Effector memory CD4-positive, alpha-beta T cell (primary cell): Measurements from ENCODE around the gene MED15.
A peak's percentile ranks its signal among the peaks of the same experiment; 100 is the strongest.
"Not testable (repeated sequence)": the region's sequence is repeated elsewhere in the genome, so short reads cannot be mapped to it uniquely, and the experiment has no call there.

ENCODE experiments used
- DNase-seq, 3 donors: peaks; one replicate each; pipeline ENCODE4 v3.0.0-alpha.2; 2020
- H3K27ac ChIP-seq: 2 replicates; pipeline ENCODE4 v1.7.0; 2013; ENCODE audit warnings: mild to moderate bottlenecking, low read length, moderate library complexity; ENCODE audit not compliant: insufficient read depth, poor library complexity, severe bottlenecking
- H3K27me3 ChIP-seq: replicated peaks from 2 replicates; pipeline ENCODE4 v1.7.0; 2013; ENCODE audit warnings: mild to moderate bottlenecking, low read length; ENCODE audit not compliant: insufficient read depth, control insufficient read depth, poor library complexity, severe bottlenecking
- H3K36me3 ChIP-seq: 2 replicates; pipeline ENCODE4 v1.7.0; 2013; ENCODE audit warnings: mild to moderate bottlenecking, low read length, moderate library complexity; ENCODE audit not compliant: control insufficient read depth, insufficient read depth
- H3K4me1 ChIP-seq: 2 replicates; pipeline ENCODE4 v1.7.0; 2013; ENCODE audit warnings: low read length, mild to moderate bottlenecking; ENCODE audit not compliant: control insufficient read depth, insufficient read depth, poor library complexity, severe bottlenecking
- H3K4me3 ChIP-seq: 2 replicates; pipeline ENCODE4 v1.7.0; 2013; ENCODE audit warnings: low read length, low read depth, mild to moderate bottlenecking; ENCODE audit not compliant: insufficient read depth, poor library complexity, severe bottlenecking
- H3K9me3 ChIP-seq: 2 replicates; pipeline ENCODE4 v1.7.0; 2013; ENCODE audit warnings: mild to moderate bottlenecking, low read length, moderate library complexity; ENCODE audit not compliant: control insufficient read depth

The MED15 gene

DNA sequence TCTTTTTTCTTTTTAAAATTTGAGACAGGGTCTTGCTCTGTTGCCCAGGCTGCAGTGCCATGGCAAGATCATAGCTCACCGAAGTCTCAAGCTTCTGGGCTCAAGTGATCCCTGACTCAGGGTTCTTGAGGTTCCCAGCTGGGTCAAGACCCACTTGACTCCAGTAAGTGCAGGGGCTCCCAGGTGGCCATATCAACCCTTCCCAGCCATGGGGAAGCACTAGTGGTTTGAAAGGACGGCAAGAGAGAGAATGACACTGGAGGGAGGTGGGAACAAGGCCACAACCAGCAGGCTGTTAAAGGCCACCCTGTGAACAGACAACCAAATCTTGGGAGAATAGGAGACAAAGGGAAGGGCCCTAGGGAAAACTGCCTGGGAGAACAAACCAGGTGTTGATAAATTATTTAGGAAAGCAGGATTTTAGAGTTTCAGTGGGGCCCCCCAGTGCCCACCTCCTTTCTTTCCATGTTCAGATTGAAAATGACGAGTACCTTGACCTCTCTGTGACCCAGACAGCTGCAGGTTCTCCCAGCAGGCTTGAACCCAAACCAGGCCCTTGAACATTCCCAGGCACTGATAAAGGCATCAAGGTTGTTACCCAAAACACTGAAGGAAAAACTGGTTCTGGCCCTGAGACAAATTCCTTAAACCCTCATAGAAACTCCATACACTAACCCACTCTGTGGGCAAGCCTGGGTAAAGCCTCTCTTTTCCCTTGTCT is 40.6 kb upstream of the MED15 start:
- Histone ChIP-seq H3K9me3 (no peaks in the 10 kb centered on the region), H3K4me1 (peaks cover 46% of the 10 kb centered on the region), H3K4me3 (no peak overlapping the region), H3K27me3 (no peaks in the 10 kb centered on the region), H3K27ac (peak overlapping the region; percentile 26), H3K36me3 (peaks cover 11% of the 10 kb centered on the region)
- DNase-seq, result no peak

DNA sequence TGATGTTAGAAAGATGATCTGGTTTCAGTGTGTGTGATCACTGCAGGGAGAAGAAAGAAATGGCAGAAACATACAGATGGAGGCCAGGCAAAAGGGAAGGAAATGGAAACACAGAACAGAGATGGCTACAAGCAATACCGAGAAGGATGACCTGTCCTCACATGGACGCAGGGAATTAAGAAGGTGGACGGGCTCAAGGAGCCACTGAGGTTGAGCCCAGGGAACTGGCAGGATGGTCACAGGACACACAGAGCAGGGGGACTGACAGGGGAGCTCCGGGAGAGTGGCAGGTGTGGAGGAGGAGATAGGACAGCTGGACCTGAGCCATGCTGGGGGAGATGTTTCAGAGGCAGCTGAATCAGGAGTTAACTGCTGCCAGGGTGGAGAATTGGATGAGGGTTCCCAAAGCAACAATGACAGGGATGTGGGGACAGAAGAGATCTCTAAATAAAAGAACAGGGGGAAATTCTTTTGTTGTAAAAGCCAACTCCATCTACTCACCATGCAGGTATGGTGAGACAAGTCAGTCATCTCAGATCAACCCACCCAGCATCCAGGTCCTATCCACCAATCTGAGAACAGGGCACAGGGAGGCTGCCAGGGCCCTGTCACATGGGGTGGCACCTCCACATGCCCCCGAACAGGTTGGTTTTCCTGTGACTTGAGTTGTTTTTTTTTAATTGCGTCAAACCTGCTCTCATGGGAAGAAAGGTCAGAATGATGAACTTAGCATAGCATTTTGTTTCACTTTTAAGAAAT is 38.1 kb upstream of the MED15 start:
- no peak for DNase-seq
- Histone ChIP-seq H3K4me3 (no peak overlapping the region), H3K27ac (no peak overlapping the region), H3K4me1 (peaks cover 25% of the 10 kb centered on the region), H3K9me3 (no peaks in the 10 kb centered on the region), H3K27me3 (no peaks in the 10 kb centered on the region), H3K36me3 (peaks cover 12% of the 10 kb centered on the region)

DNA sequence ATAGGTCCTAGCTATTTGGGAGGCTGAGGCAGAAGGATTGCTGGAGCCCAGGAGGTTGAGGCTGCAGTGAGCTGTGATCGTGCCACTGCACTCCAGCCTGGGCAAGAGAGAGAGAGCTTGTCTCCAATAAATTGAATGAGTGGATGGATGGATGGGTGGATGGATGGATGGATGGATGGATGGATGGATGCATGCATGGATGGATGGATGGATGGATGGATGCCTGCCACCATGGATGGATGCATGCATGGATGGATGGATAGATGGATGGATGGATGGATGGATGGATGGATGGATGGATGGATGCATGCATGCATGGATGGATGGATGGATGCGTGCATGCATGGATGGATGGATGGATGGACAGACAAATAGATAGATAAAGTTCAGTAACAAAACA is 36.9 kb upstream of the MED15 start:
- Histone ChIP-seq H3K4me1 (peaks cover 13% of the 10 kb centered on the region), H3K36me3 (peaks cover 12% of the 10 kb centered on the region)
- not testable (repeated sequence) for H3K27me3 ChIP-seq, H3K27ac ChIP-seq, DNase-seq, H3K4me3 ChIP-seq, H3K9me3 ChIP-seq

DNA sequence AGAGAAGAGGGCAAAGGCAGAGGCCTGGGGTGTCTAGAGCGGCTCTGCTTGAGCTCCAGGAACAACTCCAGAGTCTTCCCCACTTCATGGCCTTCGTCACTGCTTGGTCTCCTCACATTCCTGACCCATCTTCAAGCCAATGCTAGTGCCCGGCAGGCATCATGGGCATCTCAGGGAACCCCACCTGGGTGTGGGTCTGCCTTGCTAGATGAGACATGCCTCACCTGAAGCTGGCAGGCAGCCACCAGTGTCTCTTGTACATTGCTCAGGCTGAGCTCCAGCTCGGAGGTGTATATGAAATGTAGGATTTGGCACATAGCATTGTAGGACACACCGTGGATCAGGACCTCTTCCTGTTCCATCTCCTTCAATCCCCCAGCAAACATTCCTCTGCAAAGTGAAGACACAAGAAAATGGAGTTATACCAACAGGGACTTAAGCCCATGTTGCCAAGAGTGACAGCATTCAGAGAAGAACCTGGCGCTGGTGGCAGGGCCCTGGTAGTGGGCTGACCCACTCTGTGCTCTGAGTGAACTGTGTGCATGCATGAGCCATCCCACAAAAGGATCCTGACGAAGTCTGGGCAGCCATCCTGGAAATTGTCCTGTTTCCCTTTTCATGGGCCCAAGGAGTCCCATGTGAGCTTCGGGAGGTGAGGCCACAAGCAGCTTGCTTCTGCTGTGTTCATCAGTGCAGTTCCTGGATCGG is 36.1 kb upstream of the MED15 start:
- Histone ChIP-seq H3K9me3 (no peaks in the 10 kb centered on the region), H3K27me3 (no peaks in the 10 kb centered on the region), H3K36me3 (peaks cover 12% of the 10 kb centered on the region), H3K4me1 (peaks cover 6% of the 10 kb centered on the region), H3K4me3 (no peak overlapping the region), H3K27ac (no peak overlapping the region)
- no peak for DNase-seq

DNA sequence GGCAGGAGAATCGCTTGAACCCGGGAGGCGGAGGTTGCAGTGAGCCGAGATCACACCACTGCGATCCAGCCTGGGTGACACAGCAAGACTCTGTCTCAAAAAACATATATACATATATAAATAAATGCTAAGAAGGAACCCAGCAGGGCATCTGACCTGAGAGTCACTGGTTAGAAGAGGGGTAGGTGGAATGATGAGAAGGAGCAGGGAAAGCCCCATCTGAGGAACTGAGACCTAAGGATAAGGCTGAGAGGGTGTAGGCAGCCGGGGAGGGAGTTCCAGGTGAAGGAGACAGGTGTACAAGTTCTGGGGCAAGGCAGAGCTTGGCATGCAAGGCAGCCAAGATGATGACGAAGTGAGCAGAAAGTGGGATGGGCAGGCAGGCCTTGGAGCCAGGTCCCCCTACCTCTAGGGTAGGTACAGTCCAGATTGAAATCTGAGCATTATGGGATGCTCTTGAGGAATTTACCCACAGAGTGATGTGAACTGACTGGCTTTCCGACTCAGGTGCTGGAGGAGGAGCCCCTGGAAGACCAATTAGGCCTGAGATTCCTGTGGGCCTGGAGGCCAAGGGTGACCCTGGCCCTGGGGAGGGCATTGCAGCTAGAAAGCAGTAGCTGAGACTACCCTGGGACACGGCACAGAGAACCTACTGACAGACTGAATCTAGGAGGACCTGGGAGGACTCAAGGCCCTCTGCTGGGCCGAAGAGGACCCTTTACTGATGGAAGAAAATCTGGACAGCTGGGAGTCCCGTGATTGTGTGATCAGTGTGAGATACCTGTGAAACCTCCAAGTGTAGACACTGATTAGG is 34.6 kb upstream of the MED15 start:
- no peaks in the 10 kb centered on the region for H3K9me3 ChIP-seq
- no peak overlapping the region for H3K4me3 ChIP-seq
- H3K27me3 ChIP-seq, result no peaks in the 10 kb centered on the region
- peaks cover 12% of the 10 kb centered on the region for H3K36me3 ChIP-seq
- no peak for DNase-seq
- H3K4me1 ChIP-seq, result no peaks in the 10 kb centered on the region
- H3K27ac ChIP-seq, result no peak overlapping the region

DNA sequence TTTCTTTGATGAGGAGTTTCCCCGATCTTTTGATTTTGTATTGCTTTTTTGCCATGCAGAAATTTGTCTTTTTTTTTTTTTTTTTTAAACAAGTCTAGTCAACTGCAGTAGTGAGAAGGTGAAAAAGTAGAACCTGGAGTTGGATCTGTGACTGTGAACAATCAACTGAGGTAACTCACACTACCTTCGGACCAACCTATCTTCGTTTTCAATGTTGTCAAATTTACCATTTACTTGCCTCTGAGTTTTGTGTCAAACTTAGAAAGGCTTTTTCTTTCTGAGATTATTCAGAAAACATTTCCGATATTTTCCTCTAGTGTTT is 32.3 kb upstream of the MED15 start:
- Histone ChIP-seq H3K27ac (peak overlapping the region; percentile 5), H3K4me3 (no peak overlapping the region), H3K27me3 (no peaks in the 10 kb centered on the region), H3K4me1 (no peaks in the 10 kb centered on the region), H3K36me3 (peaks cover 12% of the 10 kb centered on the region), H3K9me3 (no peaks in the 10 kb centered on the region)
- DNase-seq, result no peak

DNA sequence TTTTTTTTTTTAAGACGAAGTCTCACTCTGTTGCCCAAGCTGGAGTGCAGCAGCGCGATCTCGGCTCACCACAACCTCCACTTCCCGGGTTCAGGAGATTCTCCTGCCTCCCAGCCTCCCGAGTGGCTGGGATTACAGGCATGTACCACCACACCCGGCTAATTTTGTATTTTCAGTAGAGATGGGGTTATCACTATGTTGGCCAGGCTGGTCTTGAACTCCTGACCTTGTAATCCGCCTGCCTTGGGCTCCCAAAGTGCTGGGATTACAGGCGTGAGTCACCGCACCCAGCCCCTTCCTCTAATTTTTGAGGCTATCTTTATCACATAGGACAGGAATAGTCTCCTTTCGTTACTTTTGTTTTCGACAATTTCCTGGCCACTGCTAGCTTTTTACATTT is 31.8 kb upstream of the MED15 start:
- H3K4me3 ChIP-seq, DNase-seq, H3K9me3 ChIP-seq, H3K27me3 ChIP-seq, H3K4me1 ChIP-seq: not testable (repeated sequence)
- peak overlapping the region; percentile 5 for H3K27ac ChIP-seq
- H3K36me3 ChIP-seq, result peaks cover 12% of the 10 kb centered on the region

DNA sequence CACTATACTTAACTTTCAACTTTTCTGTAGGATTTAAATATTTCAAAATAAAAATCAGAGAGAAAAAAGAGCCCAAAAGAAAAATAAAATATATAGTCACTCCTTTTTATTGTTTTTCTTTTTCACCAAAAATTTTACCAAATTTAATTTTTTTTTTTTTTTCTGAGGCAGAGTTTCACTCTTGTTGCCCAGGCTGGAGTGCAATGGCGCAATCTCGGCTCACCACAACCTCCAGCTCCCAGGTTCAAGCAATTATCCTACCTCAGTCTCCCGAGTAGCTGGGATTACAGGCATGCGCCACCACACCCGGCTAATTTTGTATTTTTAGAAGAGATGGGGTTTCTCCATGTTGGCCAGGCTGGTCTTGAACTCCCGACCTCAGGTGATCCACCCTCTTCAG is 29.4 kb upstream of the MED15 start:
- not testable (repeated sequence) for H3K27ac ChIP-seq, H3K4me1 ChIP-seq, H3K4me3 ChIP-seq, DNase-seq, H3K27me3 ChIP-seq, H3K9me3 ChIP-seq, H3K36me3 ChIP-seq

DNA sequence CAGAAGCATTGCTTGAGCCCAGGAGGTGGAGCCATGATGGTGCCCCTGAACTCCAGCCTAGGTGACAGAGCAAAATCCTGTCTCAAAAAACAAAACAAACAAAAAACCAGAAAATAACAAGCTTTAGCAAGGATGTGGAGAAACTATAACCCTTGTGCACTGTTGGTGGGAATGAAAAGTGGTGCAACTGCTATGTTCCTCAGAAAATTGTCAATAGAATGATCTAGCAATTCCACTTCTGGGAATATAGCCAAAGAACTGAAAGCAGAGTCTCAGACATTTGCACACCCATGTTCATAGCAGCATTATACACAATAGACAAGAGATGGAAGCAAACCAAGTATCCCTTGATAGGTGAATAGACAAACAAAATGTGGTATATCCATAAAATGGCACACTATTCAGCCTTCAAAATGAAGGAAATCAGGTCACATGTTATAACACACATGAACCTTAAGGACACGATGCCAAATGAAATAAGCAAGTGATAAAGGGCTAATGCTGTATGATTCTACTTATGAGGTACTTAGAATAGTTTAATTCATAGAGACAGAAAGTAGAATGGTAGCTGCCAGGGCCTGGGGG is 27.7 kb upstream of the MED15 start:
- H3K9me3 ChIP-seq, result no peaks in the 10 kb centered on the region
- H3K27ac ChIP-seq, result no peak overlapping the region
- no peaks in the 10 kb centered on the region for H3K27me3 ChIP-seq
- H3K4me3 ChIP-seq, result no peak overlapping the region
- peaks cover 9% of the 10 kb centered on the region for H3K36me3 ChIP-seq
- DNase-seq, result no peak
- H3K4me1 ChIP-seq, result no peaks in the 10 kb centered on the region
